ENCODE data around the gene DRC7. TPM values are rescaled to one million over a fixed set of nuclear protein-coding genes. Genes with fewer than 3 reads are reported as not detected.

Gene DRC7
- total RNA-seq, 1 experiment from 2014 or later = 0.85 TPM

DNA sequence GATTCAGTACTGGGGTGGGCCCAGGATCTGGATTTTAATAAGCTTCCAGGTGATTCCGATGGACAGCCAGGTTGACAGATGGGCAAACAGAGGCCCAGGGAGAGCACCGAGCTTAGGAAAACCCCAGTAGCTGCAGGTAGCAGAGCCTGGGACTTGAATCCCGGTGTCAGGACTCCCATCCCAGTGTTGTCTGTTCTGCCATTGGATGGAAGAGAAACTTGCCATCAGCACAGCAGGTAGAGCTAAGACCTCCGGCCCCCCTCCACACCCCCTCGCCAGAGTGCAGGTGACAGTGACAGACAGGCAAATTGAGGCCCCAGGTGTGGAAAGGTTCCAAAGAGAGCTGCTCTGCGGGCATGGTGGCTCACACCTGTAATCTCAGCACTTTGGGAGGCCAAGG lies 53.4 kb downstream of the DRC7 start:
- intact Hi-C loops (cut with micrococcal nuclease; ENCODE audit: unreplicated experiment) = no loop called here
- Histone ChIP-seq H3F3A (ENCODE audit: insufficient read depth, low read depth) (no peaks in the 10 kb centered on the region; the same call in 1 of the 2 replicates), H3K4me2 (no peak overlapping the region), H4K20me1 (ENCODE audit: insufficient read depth) (no peaks in the 10 kb centered on the region; the same call in 1 of the 2 replicates), H3K27ac (no peak overlapping the region), H3K4me1 (replicated peaks; ENCODE audit: insufficient read depth) (no peaks in the 10 kb centered on the region), H3K9me3 (ENCODE audit: insufficient read depth, low read depth) (no peaks in the 10 kb centered on the region), H2AFZ (no peak overlapping the region), H3K4me3 (no peak overlapping the region), H3K79me2 (ENCODE audit: low read depth) (no peaks in the 10 kb centered on the region), H3K36me3 (ENCODE audit: low read depth) (no peaks in the 10 kb centered on the region), H3K9me2 (ENCODE audit: insufficient read depth) (no peaks in the 10 kb centered on the region), H3K27me3 (ENCODE audit: insufficient read depth, low read depth) (no peaks in the 10 kb centered on the region)
- no peak for DNase-seq
- TF ChIP-seq, protein P1, sequence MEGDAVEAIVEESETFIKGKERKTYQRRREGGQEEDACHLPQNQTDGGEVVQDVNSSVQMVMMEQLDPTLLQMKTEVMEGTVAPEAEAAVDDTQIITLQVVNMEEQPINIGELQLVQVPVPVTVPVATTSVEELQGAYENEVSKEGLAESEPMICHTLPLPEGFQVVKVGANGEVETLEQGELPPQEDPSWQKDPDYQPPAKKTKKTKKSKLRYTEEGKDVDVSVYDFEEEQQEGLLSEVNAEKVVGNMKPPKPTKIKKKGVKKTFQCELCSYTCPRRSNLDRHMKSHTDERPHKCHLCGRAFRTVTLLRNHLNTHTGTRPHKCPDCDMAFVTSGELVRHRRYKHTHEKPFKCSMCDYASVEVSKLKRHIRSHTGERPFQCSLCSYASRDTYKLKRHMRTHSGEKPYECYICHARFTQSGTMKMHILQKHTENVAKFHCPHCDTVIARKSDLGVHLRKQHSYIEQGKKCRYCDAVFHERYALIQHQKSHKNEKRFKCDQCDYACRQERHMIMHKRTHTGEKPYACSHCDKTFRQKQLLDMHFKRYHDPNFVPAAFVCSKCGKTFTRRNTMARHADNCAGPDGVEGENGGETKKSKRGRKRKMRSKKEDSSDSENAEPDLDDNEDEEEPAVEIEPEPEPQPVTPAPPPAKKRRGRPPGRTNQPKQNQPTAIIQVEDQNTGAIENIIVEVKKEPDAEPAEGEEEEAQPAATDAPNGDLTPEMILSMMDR (conservative IDR thresholded peaks at IDR 0.05) = no peak
- TF ChIP-seq EZH2 (IDR thresholded peaks at IDR 0.05; ENCODE audit: low read depth) = no peak
- ChIA-PET CTCF (no interaction called here), POLR2A (ENCODE audit: unreplicated experiment) (no interaction called here)
- no TSS peak for BruUV-seq (replicated peaks)

DNA sequence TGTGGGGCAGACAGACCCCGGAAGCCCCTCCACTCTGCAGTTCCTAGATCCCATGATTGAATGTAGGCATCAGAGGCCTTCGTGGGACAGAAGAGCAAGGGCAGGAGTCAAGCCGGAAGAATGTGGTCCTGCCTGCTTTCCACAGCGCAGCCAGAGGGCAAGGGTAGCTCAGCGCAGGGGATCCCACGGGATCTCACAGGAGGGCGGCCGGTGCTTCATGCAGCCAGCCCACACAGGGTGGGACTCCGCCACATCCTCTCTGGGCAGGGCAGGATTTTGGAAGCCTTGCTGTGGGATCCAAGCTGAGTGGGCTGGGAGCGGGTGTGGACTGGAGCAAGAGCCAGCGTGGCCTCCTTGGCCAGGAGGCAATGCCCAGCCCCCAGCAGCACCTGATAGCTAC lies 54.0 kb downstream of the DRC7 start:
- H3K36me3 ChIP-seq (ENCODE audit: low read depth) = no peaks in the 10 kb centered on the region
- H3F3A ChIP-seq (ENCODE audit: insufficient read depth, low read depth) = no peaks in the 10 kb centered on the region; the same call in 1 of the 2 replicates
- ChIA-PET POLR2A (ENCODE audit: unreplicated experiment) (no interaction called here), CTCF (interaction anchor here (0.9 kb wide), 1 partner anchor 111 kb away, joined by 3 read pairs; no protein-coding TSS in a partner anchor)
- H3K79me2 ChIP-seq (ENCODE audit: low read depth) = no peaks in the 10 kb centered on the region
- H3K4me2 ChIP-seq = no peak overlapping the region
- H3K4me1 ChIP-seq (replicated peaks; ENCODE audit: insufficient read depth) = no peaks in the 10 kb centered on the region
- no peaks in the 10 kb centered on the region for H3K27me3 ChIP-seq (ENCODE audit: insufficient read depth, low read depth)
- no TSS peak for BruUV-seq (replicated peaks)
- H3K9me2 ChIP-seq (ENCODE audit: insufficient read depth) = no peaks in the 10 kb centered on the region
- no peak overlapping the region for H3K4me3 ChIP-seq
- TF ChIP-seq, protein P1 (conservative IDR thresholded peaks at IDR 0.05) = no peak
- no peak for TF ChIP-seq EZH2 (IDR thresholded peaks at IDR 0.05; ENCODE audit: low read depth)
- no peak overlapping the region for H3K27ac ChIP-seq
- no peaks in the 10 kb centered on the region for H3K9me3 ChIP-seq (ENCODE audit: insufficient read depth, low read depth)
- no peak for DNase-seq
- H4K20me1 ChIP-seq (ENCODE audit: insufficient read depth) = no peaks in the 10 kb centered on the region; the same call in 1 of the 2 replicates
- no peak overlapping the region for H2AFZ ChIP-seq
- intact Hi-C loops (cut with micrococcal nuclease; ENCODE audit: unreplicated experiment) = no loop called here

DNA sequence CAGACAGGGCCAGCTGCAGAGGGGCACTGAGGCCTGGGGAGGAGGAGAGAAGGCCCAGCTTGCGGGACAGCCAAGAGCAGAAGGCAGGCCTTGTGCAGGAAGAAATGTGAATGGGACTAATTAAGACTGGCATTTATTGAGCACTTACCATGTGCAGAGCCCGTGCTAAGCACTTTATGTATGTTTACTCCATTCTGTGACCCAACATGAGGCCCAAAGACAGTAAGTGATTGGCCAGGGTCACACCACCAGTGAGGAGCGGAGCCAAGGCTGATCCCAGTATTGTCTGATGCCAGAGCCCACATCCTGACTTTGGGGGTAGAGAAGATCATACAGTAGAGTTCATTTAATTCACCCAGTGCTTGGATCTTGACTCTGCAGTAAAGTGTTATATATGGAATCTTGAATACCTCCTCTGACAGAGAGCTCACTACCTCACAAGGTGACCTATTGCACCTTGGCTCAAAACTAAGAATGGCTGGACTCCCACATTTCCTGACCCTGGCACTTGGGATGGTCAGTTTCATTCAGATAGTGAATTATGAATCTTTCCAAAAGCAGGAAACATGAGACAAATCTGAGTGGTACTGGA lies 54.6 kb downstream of the DRC7 start:
- ChIA-PET CTCF (interaction anchor here (0.9 kb wide), 1 partner anchor 110 kb away, joined by 3 read pairs; no protein-coding TSS in a partner anchor), POLR2A (ENCODE audit: unreplicated experiment) (no interaction called here)
- intact Hi-C loops (cut with micrococcal nuclease; ENCODE audit: unreplicated experiment) = no loop called here
- Histone ChIP-seq H3K9me2 (ENCODE audit: insufficient read depth) (no peaks in the 10 kb centered on the region), H3K27ac (no peak overlapping the region), H3K9me3 (ENCODE audit: insufficient read depth, low read depth) (no peaks in the 10 kb centered on the region), H2AFZ (no peak overlapping the region), H3F3A (ENCODE audit: insufficient read depth, low read depth) (no peaks in the 10 kb centered on the region; the same call in 1 of the 2 replicates), H3K27me3 (ENCODE audit: insufficient read depth, low read depth) (no peaks in the 10 kb centered on the region), H3K4me2 (no peak overlapping the region), H3K4me3 (no peak overlapping the region), H3K36me3 (ENCODE audit: low read depth) (no peaks in the 10 kb centered on the region), H3K4me1 (replicated peaks; ENCODE audit: insufficient read depth) (no peaks in the 10 kb centered on the region), H3K79me2 (ENCODE audit: low read depth) (no peaks in the 10 kb centered on the region), H4K20me1 (ENCODE audit: insufficient read depth) (no peaks in the 10 kb centered on the region; the same call in 1 of the 2 replicates)
- no peak for DNase-seq
- no peak for TF ChIP-seq EZH2 (IDR thresholded peaks at IDR 0.05; ENCODE audit: low read depth)
- TF ChIP-seq, protein P1 (conservative IDR thresholded peaks at IDR 0.05) = no peak
- BruUV-seq (replicated peaks) = no TSS peak
